GM12874 (cell line): ENCODE data around the gene GPNMB.

Experiments
- TF ChIP-seq, protein P1 (sequence below): IDR thresholded peaks from 2 replicates; pipeline ENCODE4 v1.5.1; 2011; ENCODE audit warnings: low read depth, mild to moderate bottlenecking, control low read depth, low read length, moderate library complexity; ENCODE audit not compliant: insufficient read depth

The GPNMB gene

GRCh38 chr7:23294549-23295400 lies 48.2 kb downstream of the GPNMB start:
- TF ChIP-seq, protein P1, sequence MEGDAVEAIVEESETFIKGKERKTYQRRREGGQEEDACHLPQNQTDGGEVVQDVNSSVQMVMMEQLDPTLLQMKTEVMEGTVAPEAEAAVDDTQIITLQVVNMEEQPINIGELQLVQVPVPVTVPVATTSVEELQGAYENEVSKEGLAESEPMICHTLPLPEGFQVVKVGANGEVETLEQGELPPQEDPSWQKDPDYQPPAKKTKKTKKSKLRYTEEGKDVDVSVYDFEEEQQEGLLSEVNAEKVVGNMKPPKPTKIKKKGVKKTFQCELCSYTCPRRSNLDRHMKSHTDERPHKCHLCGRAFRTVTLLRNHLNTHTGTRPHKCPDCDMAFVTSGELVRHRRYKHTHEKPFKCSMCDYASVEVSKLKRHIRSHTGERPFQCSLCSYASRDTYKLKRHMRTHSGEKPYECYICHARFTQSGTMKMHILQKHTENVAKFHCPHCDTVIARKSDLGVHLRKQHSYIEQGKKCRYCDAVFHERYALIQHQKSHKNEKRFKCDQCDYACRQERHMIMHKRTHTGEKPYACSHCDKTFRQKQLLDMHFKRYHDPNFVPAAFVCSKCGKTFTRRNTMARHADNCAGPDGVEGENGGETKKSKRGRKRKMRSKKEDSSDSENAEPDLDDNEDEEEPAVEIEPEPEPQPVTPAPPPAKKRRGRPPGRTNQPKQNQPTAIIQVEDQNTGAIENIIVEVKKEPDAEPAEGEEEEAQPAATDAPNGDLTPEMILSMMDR: no peak

DNA sequence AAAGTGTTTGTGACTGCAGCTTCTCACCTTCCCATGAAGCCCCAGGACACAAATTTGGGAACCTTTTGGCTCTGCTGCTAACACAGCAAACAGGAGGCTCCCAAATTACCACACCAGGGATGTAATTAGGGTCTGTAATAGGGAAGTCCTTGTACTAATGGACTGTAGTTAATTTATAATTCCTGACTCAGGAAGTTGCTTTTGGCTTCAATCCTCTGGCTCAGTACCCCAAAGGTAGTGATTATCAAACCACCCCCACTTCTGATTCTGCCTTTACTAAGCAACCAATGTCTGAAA lies 48.8 kb downstream of the GPNMB start:
- TF ChIP-seq, protein P1: no peak

- TF ChIP-seq, protein P1: no peak
Measured at GRCh38 chr7:23298141-23298881, 51.7 kb downstream of the GPNMB start.

- TF ChIP-seq, protein P1: no peak
Measured at GRCh38 chr7:23298885-23299769, 52.6 kb downstream of the GPNMB start, which contains the start of gene MALSU1. MALSU1 (plus strand) TSS chr7:23299339; CDS start chr7:23299353, 14 bp downstream.

- TF ChIP-seq, protein P1: no peak
Measured at GRCh38 chr7:23299770-23300300, 53.3 kb downstream of the GPNMB start.

GRCh38 chr7:23306936-23307521 lies 60.5 kb downstream of the GPNMB start:
- TF ChIP-seq, protein P1: no peak
